ENCODE measurements around the gene PSME1.

Gene PSME1

GRCh38 chr14:24179961-24180796 lies 44.2 kb downstream of the PSME1 start:
- Histone ChIP-seq H4K12ac (ENCODE audit: low read depth, low read length) (no peak overlapping the region), H3K9ac (ENCODE audit: low read length) (no peak overlapping the region), H3K4me2 (ENCODE audit: low read length) (no peak overlapping the region), H3K79me2 (ENCODE audit: control insufficient read depth, insufficient read depth, low read length, poor library complexity) (no peaks in the 10 kb centered on the region), H3K4ac (ENCODE audit: low read depth, low read length) (no peak overlapping the region), H2BK120ac (ENCODE audit: insufficient read depth, low read length, poor library complexity) (no peak overlapping the region), H3K14ac (ENCODE audit: low read length) (no peak overlapping the region), H3K4me3 (ENCODE audit: low read depth, low read length) (no peak overlapping the region), H3K36me3 (ENCODE audit: control insufficient read depth in 1 of 2, insufficient read depth in 2 of 2, low read length in 2 of 2) (peaks cover 79 to 84% of the 10 kb centered on the region in 2 experiments), H3K4me1 (ENCODE audit: control insufficient read depth in 1 of 2, insufficient read depth in 2 of 2, low read length in 2 of 2) (no peaks in the 10 kb centered on the region), H4K8ac (ENCODE audit: low read depth, low read length) (no peak overlapping the region), H2BK5ac (ENCODE audit: low read depth, low read length, poor library complexity) (no peak overlapping the region), H3K18ac (ENCODE audit: low read length) (no peak overlapping the region), H3K9me3 (ENCODE audit: insufficient read depth, low read depth, low read length) (no peaks in the 10 kb centered on the region), H3K79me1 (ENCODE audit: low read length) (no peaks in the 10 kb centered on the region), H2AK5ac (ENCODE audit: low read length) (no peak overlapping the region), H4K91ac (ENCODE audit: low read depth, low read length) (no peak overlapping the region), H3K27ac (ENCODE audit: low read depth, low read length) (no peak overlapping the region), H3K27me3 (ENCODE audit: insufficient read depth, low read length) (no peaks in the 10 kb centered on the region), H3K23ac (ENCODE audit: low read length) (no peak overlapping the region), H2AFZ (ENCODE audit: insufficient read depth, low read length, poor library complexity) (no peak overlapping the region), H2BK12ac (ENCODE audit: low read length) (no peak overlapping the region)
- WGBS (ENCODE audit: extremely low coverage, insufficient coverage, insufficient read length): no CpG with 5 or more reads among the region's 18 CpGs
- DNase-seq: no peak

- no peak overlapping the region for H3K18ac ChIP-seq (ENCODE audit: low read length)
- H2BK5ac ChIP-seq (ENCODE audit: low read depth, low read length, poor library complexity): no peak overlapping the region
- no peak overlapping the region for H2AFZ ChIP-seq (ENCODE audit: insufficient read depth, low read length, poor library complexity)
- H4K91ac ChIP-seq (ENCODE audit: low read depth, low read length): no peak overlapping the region
- H4K12ac ChIP-seq (ENCODE audit: low read depth, low read length): no peak overlapping the region
- no peaks in the 10 kb centered on the region for H3K79me2 ChIP-seq (ENCODE audit: control insufficient read depth, insufficient read depth, low read length, poor library complexity)
- DNase-seq: no peak
- no peak overlapping the region for H3K4me2 ChIP-seq (ENCODE audit: low read length)
- no peak overlapping the region for H3K9ac ChIP-seq (ENCODE audit: low read length)
- H3K27ac ChIP-seq (ENCODE audit: low read depth, low read length): no peak overlapping the region
- no peak overlapping the region for H2BK12ac ChIP-seq (ENCODE audit: low read length)
- no peak overlapping the region for H3K4ac ChIP-seq (ENCODE audit: low read depth, low read length)
- no peaks in the 10 kb centered on the region for H3K9me3 ChIP-seq (ENCODE audit: insufficient read depth, low read depth, low read length)
- H3K23ac ChIP-seq (ENCODE audit: low read length): no peak overlapping the region
- peaks cover 88 to 97% of the 10 kb centered on the region in 2 experiments for H3K36me3 ChIP-seq (ENCODE audit: control insufficient read depth in 1 of 2, insufficient read depth in 2 of 2, low read length in 2 of 2)
- WGBS (ENCODE audit: extremely low coverage, insufficient coverage, insufficient read length): no CpG with 5 or more reads among the region's 19 CpGs
- no peak overlapping the region for H4K8ac ChIP-seq (ENCODE audit: low read depth, low read length)
- no peaks in the 10 kb centered on the region for H3K4me1 ChIP-seq (ENCODE audit: control insufficient read depth in 1 of 2, insufficient read depth in 2 of 2, low read length in 2 of 2)
- no peak overlapping the region for H3K4me3 ChIP-seq (ENCODE audit: low read depth, low read length)
- H3K27me3 ChIP-seq (ENCODE audit: insufficient read depth, low read length): no peaks in the 10 kb centered on the region
- H2AK5ac ChIP-seq (ENCODE audit: low read length): no peak overlapping the region
- no peak overlapping the region for H2BK120ac ChIP-seq (ENCODE audit: insufficient read depth, low read length, poor library complexity)
- H3K14ac ChIP-seq (ENCODE audit: low read length): no peak overlapping the region
- no peaks in the 10 kb centered on the region for H3K79me1 ChIP-seq (ENCODE audit: low read length)
These were observed 45.5 kb downstream of the PSME1 start for GRCh38 chr14:24181371-24182077.

GRCh38 chr14:24182110-24182882 lies 46.3 kb downstream of the PSME1 start:
- no peak overlapping the region for H2AFZ ChIP-seq (ENCODE audit: insufficient read depth, low read length, poor library complexity)
- no peaks in the 10 kb centered on the region for H3K9me3 ChIP-seq (ENCODE audit: insufficient read depth, low read depth, low read length)
- H3K9ac ChIP-seq (ENCODE audit: low read length): no peak overlapping the region
- H2BK120ac ChIP-seq (ENCODE audit: insufficient read depth, low read length, poor library complexity): no peak overlapping the region
- H3K79me2 ChIP-seq (ENCODE audit: control insufficient read depth, insufficient read depth, low read length, poor library complexity): no peaks in the 10 kb centered on the region
- no peak overlapping the region for H2BK5ac ChIP-seq (ENCODE audit: low read depth, low read length, poor library complexity)
- no peak overlapping the region for H3K23ac ChIP-seq (ENCODE audit: low read length)
- H3K18ac ChIP-seq (ENCODE audit: low read length): no peak overlapping the region
- H2BK12ac ChIP-seq (ENCODE audit: low read length): no peak overlapping the region
- H3K4ac ChIP-seq (ENCODE audit: low read depth, low read length): no peak overlapping the region
- H4K91ac ChIP-seq (ENCODE audit: low read depth, low read length): no peak overlapping the region
- no peak overlapping the region for H3K4me2 ChIP-seq (ENCODE audit: low read length)
- no peak overlapping the region for H3K27ac ChIP-seq (ENCODE audit: low read depth, low read length)
- no peak overlapping the region for H3K14ac ChIP-seq (ENCODE audit: low read length)
- no peak overlapping the region for H4K8ac ChIP-seq (ENCODE audit: low read depth, low read length)
- H4K12ac ChIP-seq (ENCODE audit: low read depth, low read length): no peak overlapping the region
- H3K36me3 ChIP-seq (ENCODE audit: control insufficient read depth in 1 of 2, insufficient read depth in 2 of 2, low read length in 2 of 2): peaks cover 86 to 97% of the 10 kb centered on the region in 2 experiments
- H3K27me3 ChIP-seq (ENCODE audit: insufficient read depth, low read length): no peaks in the 10 kb centered on the region
- no peak for DNase-seq
- H3K79me1 ChIP-seq (ENCODE audit: low read length): no peaks in the 10 kb centered on the region
- no peaks in the 10 kb centered on the region for H3K4me1 ChIP-seq (ENCODE audit: control insufficient read depth in 1 of 2, insufficient read depth in 2 of 2, low read length in 2 of 2)
- H3K4me3 ChIP-seq (ENCODE audit: low read depth, low read length): no peak overlapping the region
- no CpG with 5 or more reads among the region's 14 CpGs for WGBS (ENCODE audit: extremely low coverage, insufficient coverage, insufficient read length)
- no peak overlapping the region for H2AK5ac ChIP-seq (ENCODE audit: low read length)

GRCh38 chr14:24183014-24183481 lies 47.1 kb downstream of the PSME1 start:
- Histone ChIP-seq H3K18ac (ENCODE audit: low read length) (no peak overlapping the region), H2AK5ac (ENCODE audit: low read length) (no peak overlapping the region), H3K27me3 (ENCODE audit: insufficient read depth, low read length) (no peaks in the 10 kb centered on the region), H3K14ac (ENCODE audit: low read length) (no peak overlapping the region), H3K27ac (ENCODE audit: low read depth, low read length) (no peak overlapping the region), H4K12ac (ENCODE audit: low read depth, low read length) (no peak overlapping the region), H4K8ac (ENCODE audit: low read depth, low read length) (no peak overlapping the region), H3K4ac (ENCODE audit: low read depth, low read length) (no peak overlapping the region), H3K79me2 (ENCODE audit: control insufficient read depth, insufficient read depth, low read length, poor library complexity) (no peaks in the 10 kb centered on the region), H3K79me1 (ENCODE audit: low read length) (no peaks in the 10 kb centered on the region), H3K4me3 (ENCODE audit: low read depth, low read length) (no peak overlapping the region), H2BK12ac (ENCODE audit: low read length) (no peak overlapping the region), H2AFZ (ENCODE audit: insufficient read depth, low read length, poor library complexity) (no peak overlapping the region), H2BK120ac (ENCODE audit: insufficient read depth, low read length, poor library complexity) (no peak overlapping the region), H3K9ac (ENCODE audit: low read length) (no peak overlapping the region), H3K4me1 (ENCODE audit: control insufficient read depth in 1 of 2, insufficient read depth in 2 of 2, low read length in 2 of 2) (peaks cover 0 to 2% of the 10 kb centered on the region in 2 experiments), H3K23ac (ENCODE audit: low read length) (no peak overlapping the region), H2BK5ac (ENCODE audit: low read depth, low read length, poor library complexity) (no peak overlapping the region), H4K91ac (ENCODE audit: low read depth, low read length) (no peak overlapping the region), H3K36me3 (ENCODE audit: control insufficient read depth in 1 of 2, insufficient read depth in 2 of 2, low read length in 2 of 2) (peaks cover 80 to 91% of the 10 kb centered on the region in 2 experiments), H3K4me2 (ENCODE audit: low read length) (no peak overlapping the region), H3K9me3 (ENCODE audit: insufficient read depth, low read depth, low read length) (no peaks in the 10 kb centered on the region)
- no CpG with 5 or more reads among the region's 15 CpGs for WGBS (ENCODE audit: extremely low coverage, insufficient coverage, insufficient read length)
- no peak for DNase-seq
